Measurements from ENCODE around the gene TMEM108. TPM values are rescaled to one million over a fixed set of nuclear protein-coding genes. Genes with fewer than 3 reads are reported as not detected.

Gene TMEM108
- total RNA-seq, 2 experiments from 2014 or later: not detected

DNA sequence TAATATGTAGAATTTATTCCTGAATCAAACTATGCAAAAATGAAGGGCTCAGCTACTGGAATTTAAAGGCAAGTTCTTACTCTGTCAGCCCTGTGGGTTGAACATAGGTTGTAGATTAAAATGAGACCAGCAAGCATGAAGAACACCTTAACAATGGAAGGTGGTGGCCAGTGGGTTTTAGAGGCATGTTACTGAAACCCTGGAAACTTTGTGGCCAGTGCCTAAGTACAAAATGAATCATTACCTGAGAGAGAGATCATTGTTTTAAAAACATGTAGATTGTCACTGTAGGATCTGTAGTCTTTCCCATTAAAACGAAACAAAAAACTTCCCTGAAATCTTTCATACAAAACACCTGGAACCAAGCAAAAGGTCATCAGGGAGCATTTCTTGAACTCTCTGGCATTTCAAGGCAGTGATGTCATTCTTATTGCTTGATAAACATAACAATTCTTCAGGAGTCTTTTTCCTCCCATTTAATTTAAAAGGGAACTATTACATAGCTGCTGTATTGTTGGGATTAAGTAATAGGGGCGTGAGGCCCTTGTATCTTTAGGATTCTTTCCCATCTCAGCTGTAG lies 51.8 kb downstream of the TMEM108 start:
- H3K4me2 ChIP-seq (ENCODE audit: low read length): no peak overlapping the region
- no peaks in the 10 kb centered on the region for H4K20me1 ChIP-seq (ENCODE audit: insufficient read depth, low read length)
- no peaks in the 10 kb centered on the region for H3K4me1 ChIP-seq (ENCODE audit: insufficient read depth, low read length, poor library complexity, severe bottlenecking)
- H3K36me3 ChIP-seq (ENCODE audit: insufficient read depth, low read length): no peaks in the 10 kb centered on the region
- H3K9me2 ChIP-seq (ENCODE audit: insufficient read depth, low read length): no peaks in the 10 kb centered on the region
- H3K9me3 ChIP-seq (ENCODE audit: low read length): no peaks in the 10 kb centered on the region
- no TSS peak for BruUV-seq (replicated peaks)
- H2AFZ ChIP-seq (ENCODE audit: low read length): no peak overlapping the region
- no peak overlapping the region for H3K4me3 ChIP-seq (ENCODE audit: low read depth, low read length, poor library complexity, severe bottlenecking)
- CTCF ChIA-PET (ENCODE audit: unreplicated experiment): no interaction called here
- POLR2A ChIA-PET: no interaction called here
- TF ChIP-seq, protein P1, sequence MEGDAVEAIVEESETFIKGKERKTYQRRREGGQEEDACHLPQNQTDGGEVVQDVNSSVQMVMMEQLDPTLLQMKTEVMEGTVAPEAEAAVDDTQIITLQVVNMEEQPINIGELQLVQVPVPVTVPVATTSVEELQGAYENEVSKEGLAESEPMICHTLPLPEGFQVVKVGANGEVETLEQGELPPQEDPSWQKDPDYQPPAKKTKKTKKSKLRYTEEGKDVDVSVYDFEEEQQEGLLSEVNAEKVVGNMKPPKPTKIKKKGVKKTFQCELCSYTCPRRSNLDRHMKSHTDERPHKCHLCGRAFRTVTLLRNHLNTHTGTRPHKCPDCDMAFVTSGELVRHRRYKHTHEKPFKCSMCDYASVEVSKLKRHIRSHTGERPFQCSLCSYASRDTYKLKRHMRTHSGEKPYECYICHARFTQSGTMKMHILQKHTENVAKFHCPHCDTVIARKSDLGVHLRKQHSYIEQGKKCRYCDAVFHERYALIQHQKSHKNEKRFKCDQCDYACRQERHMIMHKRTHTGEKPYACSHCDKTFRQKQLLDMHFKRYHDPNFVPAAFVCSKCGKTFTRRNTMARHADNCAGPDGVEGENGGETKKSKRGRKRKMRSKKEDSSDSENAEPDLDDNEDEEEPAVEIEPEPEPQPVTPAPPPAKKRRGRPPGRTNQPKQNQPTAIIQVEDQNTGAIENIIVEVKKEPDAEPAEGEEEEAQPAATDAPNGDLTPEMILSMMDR (conservative IDR thresholded peaks at IDR 0.05; ENCODE audit: low read length): no peak
- no peak for TF ChIP-seq EZH2phosphoT487 (IDR thresholded peaks at IDR 0.05; ENCODE audit: borderline replicate concordance, low read depth, low read length)
- no peak for DNase-seq (ENCODE audit: low spot score)
- intact Hi-C loops (cut with micrococcal nuclease; ENCODE audit: unreplicated experiment): no loop called here
- H3K79me2 ChIP-seq (ENCODE audit: insufficient read depth, low read depth, low read length): no peaks in the 10 kb centered on the region
- H3K27ac ChIP-seq (ENCODE audit: low read depth, low read length, poor library complexity, severe bottlenecking): no peak overlapping the region

DNA sequence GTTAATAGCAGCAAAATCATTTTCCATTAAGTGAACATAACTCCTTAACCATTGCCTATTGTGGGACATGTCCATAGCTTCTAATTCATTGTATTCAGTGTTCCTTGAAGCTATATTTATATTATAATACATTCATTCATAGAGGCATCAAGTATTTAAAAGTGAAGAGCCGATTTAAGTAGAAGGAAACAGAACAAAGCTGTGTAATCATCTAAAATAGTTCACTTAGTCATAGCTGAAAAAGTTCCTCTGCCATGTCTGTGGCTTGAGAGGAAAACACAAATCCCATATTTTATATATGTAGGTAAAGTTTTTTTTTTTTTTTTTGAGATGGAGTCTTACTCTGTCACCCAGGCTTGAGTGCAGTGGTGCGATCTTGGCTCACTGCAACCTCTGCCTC lies 54.5 kb downstream of the TMEM108 start:
- H3K9me2 ChIP-seq (ENCODE audit: insufficient read depth, low read length): no peaks in the 10 kb centered on the region
- intact Hi-C loops (cut with micrococcal nuclease; ENCODE audit: unreplicated experiment): no loop called here
- no TSS peak for BruUV-seq (replicated peaks)
- no peak overlapping the region for H2AFZ ChIP-seq (ENCODE audit: low read length)
- DNase-seq (ENCODE audit: low spot score): no peak
- TF ChIP-seq, protein P1 (conservative IDR thresholded peaks at IDR 0.05; ENCODE audit: low read length): no peak
- no peak for TF ChIP-seq EZH2phosphoT487 (IDR thresholded peaks at IDR 0.05; ENCODE audit: borderline replicate concordance, low read depth, low read length)
- H4K20me1 ChIP-seq (ENCODE audit: insufficient read depth, low read length): no peaks in the 10 kb centered on the region
- H3K4me3 ChIP-seq (ENCODE audit: low read depth, low read length, poor library complexity, severe bottlenecking): no peak overlapping the region
- CTCF ChIA-PET (ENCODE audit: unreplicated experiment): no interaction called here
- no peak overlapping the region for H3K27ac ChIP-seq (ENCODE audit: low read depth, low read length, poor library complexity, severe bottlenecking)
- H3K36me3 ChIP-seq (ENCODE audit: insufficient read depth, low read length): no peaks in the 10 kb centered on the region
- POLR2A ChIA-PET: interaction anchor here (0.6 to 0.7 kb wide), 3 partner anchors 14 to 1181 kb away, joined by 3 to 6 read pairs (median 4); no protein-coding TSS in a partner anchor
- H3K4me1 ChIP-seq (ENCODE audit: insufficient read depth, low read length, poor library complexity, severe bottlenecking): no peaks in the 10 kb centered on the region
- H3K79me2 ChIP-seq (ENCODE audit: insufficient read depth, low read depth, low read length): no peaks in the 10 kb centered on the region
- H3K4me2 ChIP-seq (ENCODE audit: low read length): no peak overlapping the region
- H3K9me3 ChIP-seq (ENCODE audit: low read length): no peaks in the 10 kb centered on the region

DNA sequence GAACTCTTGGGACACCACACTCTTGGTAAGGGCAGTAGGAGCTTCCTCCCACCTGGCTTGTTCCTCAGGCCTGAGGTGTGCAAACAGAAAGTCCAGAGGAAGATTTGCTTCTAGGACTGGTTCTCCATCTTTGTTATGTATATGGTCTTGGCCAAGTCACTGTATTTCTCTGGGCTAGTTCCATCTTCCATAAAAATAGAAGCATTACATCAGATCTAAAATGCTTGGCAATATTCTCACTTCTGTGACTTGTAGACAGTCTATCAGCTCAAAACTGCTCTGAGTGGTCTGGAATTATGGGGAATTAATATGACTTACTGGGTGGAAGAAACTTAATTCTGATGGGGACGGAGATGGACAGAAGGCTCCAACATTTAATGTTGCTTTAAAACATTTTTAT lies 55.2 kb downstream of the TMEM108 start:
- no peaks in the 10 kb centered on the region for H3K4me1 ChIP-seq (ENCODE audit: insufficient read depth, low read length, poor library complexity, severe bottlenecking)
- ChIA-PET CTCF (ENCODE audit: unreplicated experiment) (no interaction called here), POLR2A (interaction anchor here (0.7 kb wide), 1 partner anchor 69 kb away, joined by 6 read pairs; no protein-coding TSS in a partner anchor)
- DNase-seq (ENCODE audit: low spot score): no peak
- H2AFZ ChIP-seq (ENCODE audit: low read length): no peak overlapping the region
- H3K9me2 ChIP-seq (ENCODE audit: insufficient read depth, low read length): no peaks in the 10 kb centered on the region
- no peak overlapping the region for H3K4me2 ChIP-seq (ENCODE audit: low read length)
- H3K36me3 ChIP-seq (ENCODE audit: insufficient read depth, low read length): no peaks in the 10 kb centered on the region
- H3K9me3 ChIP-seq (ENCODE audit: low read length): no peaks in the 10 kb centered on the region
- no peaks in the 10 kb centered on the region for H3K79me2 ChIP-seq (ENCODE audit: insufficient read depth, low read depth, low read length)
- TF ChIP-seq EZH2phosphoT487 (IDR thresholded peaks at IDR 0.05; ENCODE audit: borderline replicate concordance, low read depth, low read length): no peak
- TF ChIP-seq, protein P1 (conservative IDR thresholded peaks at IDR 0.05; ENCODE audit: low read length): no peak
- intact Hi-C loops (cut with micrococcal nuclease; ENCODE audit: unreplicated experiment): no loop called here
- H3K4me3 ChIP-seq (ENCODE audit: low read depth, low read length, poor library complexity, severe bottlenecking): no peak overlapping the region
- BruUV-seq (replicated peaks): no TSS peak
- H4K20me1 ChIP-seq (ENCODE audit: insufficient read depth, low read length): no peaks in the 10 kb centered on the region
- no peak overlapping the region for H3K27ac ChIP-seq (ENCODE audit: low read depth, low read length, poor library complexity, severe bottlenecking)
